HL-60 (cell line): ENCODE results near the gene SLC30A10.

Source experiments
- GABPA ChIP-seq: IDR thresholded peaks from 2 replicates; pipeline ENCODE4 v1.6.1; 2012; ENCODE audit warnings: low read depth
- POLR2AphosphoS5 ChIP-seq: IDR thresholded peaks from 2 replicates; pipeline ENCODE4 v1.6.1; 2012; ENCODE audit warnings: low read depth
- SPI1 ChIP-seq: IDR thresholded peaks from 2 replicates; pipeline ENCODE4 v1.6.1; 2012; ENCODE audit warnings: low read depth, mild to moderate bottlenecking, borderline replicate concordance
- TF ChIP-seq, protein P1 (sequence below): IDR thresholded peaks from one replicate; pipeline ENCODE4 v1.5.1; 2011; ENCODE audit warnings: low read length, control low read depth, inconsistent platforms; ENCODE audit not compliant: insufficient read depth
- TF ChIP-seq, protein P2 (sequence below): IDR thresholded peaks from 2 replicates; pipeline ENCODE4 v1.6.1; 2012; ENCODE audit warnings: low read depth; ENCODE audit not compliant: insufficient replicate concordance

DNA sequence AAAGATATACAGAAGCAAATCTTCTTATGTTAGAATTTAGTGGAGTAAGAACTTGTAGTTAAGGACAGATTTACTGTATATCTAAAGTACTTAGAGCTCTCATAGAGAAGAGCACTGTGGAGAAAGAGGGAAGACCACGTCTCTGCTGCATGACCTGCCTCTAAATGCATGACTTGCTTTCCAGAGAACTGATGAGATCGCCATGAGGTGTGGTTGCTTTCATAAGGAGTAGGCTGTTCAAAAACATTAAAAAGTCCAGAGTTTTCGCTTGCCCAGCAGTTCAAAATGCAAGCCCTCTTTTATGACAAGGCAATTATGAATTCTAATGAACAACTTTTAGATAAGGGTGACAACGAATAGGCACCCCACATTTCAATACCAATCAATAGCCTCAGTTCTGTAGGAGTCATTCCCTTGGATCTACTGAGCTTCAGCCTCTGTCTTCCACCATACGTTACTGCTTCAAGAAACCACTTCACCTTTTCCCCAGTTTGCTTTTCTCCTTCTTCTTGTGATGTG is 24.9 kb downstream of the SLC30A10 start:
- TF ChIP-seq, protein P1, sequence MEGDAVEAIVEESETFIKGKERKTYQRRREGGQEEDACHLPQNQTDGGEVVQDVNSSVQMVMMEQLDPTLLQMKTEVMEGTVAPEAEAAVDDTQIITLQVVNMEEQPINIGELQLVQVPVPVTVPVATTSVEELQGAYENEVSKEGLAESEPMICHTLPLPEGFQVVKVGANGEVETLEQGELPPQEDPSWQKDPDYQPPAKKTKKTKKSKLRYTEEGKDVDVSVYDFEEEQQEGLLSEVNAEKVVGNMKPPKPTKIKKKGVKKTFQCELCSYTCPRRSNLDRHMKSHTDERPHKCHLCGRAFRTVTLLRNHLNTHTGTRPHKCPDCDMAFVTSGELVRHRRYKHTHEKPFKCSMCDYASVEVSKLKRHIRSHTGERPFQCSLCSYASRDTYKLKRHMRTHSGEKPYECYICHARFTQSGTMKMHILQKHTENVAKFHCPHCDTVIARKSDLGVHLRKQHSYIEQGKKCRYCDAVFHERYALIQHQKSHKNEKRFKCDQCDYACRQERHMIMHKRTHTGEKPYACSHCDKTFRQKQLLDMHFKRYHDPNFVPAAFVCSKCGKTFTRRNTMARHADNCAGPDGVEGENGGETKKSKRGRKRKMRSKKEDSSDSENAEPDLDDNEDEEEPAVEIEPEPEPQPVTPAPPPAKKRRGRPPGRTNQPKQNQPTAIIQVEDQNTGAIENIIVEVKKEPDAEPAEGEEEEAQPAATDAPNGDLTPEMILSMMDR, result no peak
- no peak for TF ChIP-seq POLR2AphosphoS5
- TF ChIP-seq, protein P2, sequence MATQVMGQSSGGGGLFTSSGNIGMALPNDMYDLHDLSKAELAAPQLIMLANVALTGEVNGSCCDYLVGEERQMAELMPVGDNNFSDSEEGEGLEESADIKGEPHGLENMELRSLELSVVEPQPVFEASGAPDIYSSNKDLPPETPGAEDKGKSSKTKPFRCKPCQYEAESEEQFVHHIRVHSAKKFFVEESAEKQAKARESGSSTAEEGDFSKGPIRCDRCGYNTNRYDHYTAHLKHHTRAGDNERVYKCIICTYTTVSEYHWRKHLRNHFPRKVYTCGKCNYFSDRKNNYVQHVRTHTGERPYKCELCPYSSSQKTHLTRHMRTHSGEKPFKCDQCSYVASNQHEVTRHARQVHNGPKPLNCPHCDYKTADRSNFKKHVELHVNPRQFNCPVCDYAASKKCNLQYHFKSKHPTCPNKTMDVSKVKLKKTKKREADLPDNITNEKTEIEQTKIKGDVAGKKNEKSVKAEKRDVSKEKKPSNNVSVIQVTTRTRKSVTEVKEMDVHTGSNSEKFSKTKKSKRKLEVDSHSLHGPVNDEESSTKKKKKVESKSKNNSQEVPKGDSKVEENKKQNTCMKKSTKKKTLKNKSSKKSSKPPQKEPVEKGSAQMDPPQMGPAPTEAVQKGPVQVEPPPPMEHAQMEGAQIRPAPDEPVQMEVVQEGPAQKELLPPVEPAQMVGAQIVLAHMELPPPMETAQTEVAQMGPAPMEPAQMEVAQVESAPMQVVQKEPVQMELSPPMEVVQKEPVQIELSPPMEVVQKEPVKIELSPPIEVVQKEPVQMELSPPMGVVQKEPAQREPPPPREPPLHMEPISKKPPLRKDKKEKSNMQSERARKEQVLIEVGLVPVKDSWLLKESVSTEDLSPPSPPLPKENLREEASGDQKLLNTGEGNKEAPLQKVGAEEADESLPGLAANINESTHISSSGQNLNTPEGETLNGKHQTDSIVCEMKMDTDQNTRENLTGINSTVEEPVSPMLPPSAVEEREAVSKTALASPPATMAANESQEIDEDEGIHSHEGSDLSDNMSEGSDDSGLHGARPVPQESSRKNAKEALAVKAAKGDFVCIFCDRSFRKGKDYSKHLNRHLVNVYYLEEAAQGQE, result no peak
- TF ChIP-seq GABPA, result no peak
- no peak for TF ChIP-seq SPI1
